Stimulated activated CD8-positive, alpha-beta memory T cell treated with anti-CD3 and anti-CD28 coated beads, Interleukin-15, amount 100 ng/mL, for 24 hours (primary cell): ENCODE data around the gene PKN1.

Experiments used
- DNase-seq: peaks from one replicate; pipeline ENCODE4 v3.0.0-alpha.2; 2020; ENCODE audit warnings: low read depth

Gene PKN1

DNA sequence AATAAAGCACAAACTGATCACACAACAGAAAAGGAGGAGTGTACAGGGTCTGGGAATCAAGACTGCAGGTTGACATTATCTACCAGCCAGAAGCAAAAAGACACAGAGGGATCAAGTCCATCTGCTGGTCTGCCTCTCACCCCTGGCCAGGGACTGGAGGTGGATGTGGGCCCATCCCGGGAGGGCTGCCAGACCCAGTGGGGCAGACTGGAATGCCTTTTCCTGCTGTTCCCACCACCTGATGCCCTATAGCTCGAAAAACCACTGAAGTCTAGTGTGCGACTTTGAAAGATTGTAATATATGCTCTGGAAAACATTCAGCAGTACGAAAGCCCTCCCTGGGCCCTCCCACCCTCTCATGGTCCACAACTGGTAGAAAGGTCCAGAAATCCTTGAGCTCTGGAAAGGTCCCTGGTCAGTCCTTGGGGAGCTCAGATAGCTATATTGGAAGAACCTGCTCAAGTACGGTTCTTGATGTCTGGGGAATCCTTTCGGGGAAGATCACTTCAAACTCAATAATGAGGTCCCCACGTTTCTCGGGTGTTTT is 82.5 kb downstream of the PKN1 start:
- no peak for DNase-seq

DNA sequence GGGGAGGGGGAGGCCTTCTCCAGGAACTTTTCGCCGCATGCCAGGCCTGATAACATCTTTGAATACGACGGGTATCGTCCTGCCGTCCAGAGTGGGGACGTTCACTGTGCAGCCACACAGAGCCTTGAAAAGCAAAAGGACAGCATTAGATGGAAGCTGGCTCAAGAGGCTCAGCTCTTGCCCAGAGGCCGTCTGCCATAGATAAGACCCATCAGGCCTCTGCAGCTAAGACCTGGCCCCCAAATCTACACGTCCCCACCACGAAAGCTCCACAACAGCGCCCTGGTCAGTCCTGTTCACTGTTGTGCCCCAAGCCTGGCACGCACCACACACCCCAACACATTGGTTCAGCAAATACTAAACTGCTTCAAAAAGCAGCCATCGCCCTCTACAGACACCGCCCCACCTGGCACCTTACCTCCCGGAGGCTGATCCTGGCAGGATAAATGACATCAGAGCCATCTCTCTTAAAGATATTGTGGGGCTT is 83.0 kb downstream of the PKN1 start:
- DNase-seq: no peak

DNA sequence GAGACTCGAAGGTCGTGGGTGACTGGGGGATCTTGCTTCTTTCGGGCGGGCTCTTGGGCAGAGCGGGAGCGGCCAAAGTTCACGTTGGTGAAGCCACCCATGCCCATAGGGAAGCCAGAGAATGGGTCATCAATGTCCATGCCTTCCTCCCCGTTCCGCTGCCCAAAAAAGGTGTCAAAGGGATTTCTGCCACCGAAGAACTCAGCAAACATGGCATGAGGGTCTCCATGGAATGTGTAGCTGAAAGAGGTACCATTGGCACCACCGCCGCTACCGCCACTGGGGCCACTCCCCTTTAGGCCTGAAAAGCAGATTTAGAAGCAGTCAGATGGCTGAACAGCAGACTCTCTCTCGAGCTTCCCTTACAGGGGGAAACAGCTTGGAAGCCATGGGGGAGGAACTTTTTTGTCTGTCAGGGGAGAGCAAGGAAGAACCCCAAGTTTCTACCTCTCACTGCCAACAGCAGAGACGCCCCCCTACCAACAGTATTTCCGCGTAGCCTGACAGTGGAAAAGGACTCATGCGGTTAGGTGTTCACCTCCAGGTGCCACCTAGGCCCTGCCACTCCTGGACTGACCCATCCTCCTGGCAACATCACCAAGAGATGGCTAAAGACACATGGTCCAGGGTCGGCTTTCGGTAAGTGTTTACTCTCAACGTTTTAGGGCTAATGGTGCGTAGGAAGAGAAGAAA is 83.8 kb downstream of the PKN1 start:
- no peak for DNase-seq

DNA sequence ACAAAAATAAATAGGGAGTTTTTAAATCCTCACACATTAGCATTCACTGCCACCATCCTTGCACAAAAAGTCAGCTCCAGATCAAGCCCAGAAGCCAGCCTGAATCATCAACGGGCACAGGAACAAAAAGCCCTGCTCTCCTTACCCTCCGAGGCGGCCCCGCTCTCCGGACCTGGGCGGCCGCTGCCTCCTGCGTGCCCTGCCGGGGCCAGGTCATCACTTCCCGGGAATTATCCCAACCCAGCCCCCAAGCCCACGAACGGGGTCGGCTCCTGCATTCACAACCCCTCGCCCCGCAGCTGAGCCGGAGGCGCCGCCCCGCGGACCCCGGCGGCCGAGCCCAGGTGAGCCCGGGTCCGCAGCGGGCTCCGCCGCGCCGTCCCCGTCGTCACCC is 84.3 kb downstream of the PKN1 start:
- no peak for DNase-seq

DNA sequence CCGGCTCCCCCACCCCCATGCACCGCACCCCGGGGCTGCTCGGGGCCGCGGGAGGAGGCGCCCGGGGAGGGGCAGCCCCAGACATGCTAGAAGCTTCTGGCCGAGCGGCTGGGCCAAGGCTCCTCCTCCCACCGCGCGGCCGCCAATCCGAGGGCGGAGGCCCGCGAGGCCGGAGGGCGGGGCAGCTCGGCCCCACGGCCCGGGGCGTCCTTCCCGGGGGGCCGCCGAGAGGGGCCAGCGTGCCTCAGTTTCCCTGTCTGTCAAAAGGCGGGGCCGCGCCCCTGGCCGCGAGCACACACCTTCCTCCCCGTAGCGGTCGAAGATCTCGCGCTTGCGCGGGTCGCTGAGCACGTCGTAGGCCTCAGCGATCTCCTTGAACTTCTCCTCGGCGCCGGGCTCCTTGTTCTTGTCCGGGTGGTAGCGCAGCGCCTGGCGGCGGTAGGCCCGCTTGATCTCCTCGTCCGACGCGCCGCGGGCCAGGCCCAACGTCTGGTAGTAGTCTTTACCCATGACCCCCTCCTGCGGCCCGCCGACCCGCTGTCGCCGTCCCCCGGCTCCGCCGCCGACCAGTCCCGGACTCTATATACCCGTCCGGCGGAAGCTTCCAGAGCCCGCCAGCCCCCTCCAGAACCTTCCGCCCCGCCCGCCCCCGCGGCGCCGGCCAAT is 84.9 kb downstream of the PKN1 start, which contains the start of gene DNAJB1:
Gene DNAJB1 (minus strand): TSS at position 558 of the 666 bp plus-strand sequence. CDS start 48 bp downstream, at position 510.
- DNase-seq: no peak

DNA sequence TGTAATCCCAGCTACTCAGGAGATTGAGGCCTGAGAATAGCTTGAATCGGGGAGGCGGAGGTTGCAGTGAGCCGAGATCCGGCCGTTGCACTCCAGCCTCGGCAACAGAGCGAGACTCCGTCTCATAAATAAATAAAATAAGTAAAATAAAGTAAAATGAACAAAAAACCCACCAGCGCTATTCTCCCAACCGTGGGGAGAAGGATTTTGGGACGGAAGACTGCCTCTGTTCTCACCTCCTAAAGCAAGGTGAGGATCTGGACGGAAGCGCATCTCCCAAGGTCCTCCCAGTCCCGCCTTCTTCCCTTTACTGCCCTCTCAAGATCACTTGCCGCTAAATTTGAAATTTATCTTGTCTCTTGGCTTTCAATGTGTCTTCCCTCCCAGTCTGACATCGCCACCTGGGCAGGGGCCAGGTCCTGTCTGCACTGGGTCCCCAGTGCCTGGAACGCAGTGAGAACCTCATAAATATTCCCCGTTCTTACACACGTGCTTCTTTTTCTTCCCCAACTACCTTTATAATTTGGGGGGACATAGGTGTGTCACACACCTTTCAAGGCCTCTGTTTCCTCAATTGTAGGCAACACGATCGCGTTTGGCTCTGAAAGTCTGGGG is 86.2 kb downstream of the PKN1 start:
- no peak for DNase-seq

DNA sequence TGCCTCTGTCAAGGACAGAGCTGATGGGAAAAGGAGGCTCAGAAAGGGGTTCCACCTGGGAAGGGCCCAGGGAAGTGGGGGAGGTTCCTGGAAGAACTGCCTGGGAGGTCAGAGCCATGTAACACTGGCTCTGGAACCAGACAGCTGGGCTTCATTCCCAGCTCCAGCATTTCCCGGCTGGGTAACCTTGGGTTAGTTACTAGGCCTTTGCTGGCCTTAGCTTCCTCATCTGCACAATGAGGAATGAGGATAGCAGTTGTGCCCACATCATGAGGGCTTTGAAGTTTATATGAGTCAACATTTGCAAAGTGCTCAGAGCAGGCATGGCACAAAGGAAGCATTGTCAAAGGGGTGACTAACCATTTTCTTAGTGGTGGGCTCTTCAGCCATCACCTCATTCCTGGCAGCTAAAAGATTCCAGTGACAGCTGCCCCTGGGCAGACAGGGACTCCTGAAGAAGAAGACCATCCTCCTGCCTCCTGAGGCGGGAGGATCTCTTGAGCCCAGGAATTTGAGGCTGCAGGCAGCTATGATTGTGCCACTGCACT is 86.8 kb downstream of the PKN1 start:
- DNase-seq: no peak

DNA sequence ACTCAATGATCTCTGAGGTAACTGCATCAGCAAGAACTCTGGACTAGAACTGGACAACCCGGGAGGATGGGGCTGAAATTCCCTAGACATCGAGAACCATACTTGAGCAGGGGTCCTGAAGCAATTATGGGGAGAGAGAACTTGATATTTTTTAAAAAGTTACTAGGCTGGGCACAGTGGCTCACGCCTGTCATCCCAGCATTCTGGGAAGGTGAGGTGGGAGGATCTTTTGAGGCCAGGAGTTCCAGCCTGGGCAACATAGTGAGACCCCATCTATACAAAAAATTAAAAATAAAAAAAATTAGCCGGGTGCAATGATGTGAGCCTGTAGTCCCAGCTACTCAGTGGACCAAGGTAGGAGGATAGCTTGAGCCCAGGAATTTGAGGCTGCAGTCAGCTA is 87.4 kb downstream of the PKN1 start:
- no peak for DNase-seq
